ENCODE measurements around the gene MYBBP1A. TPM values are rescaled to one million over a fixed set of nuclear protein-coding genes. Genes with fewer than 3 reads are reported as not detected.
A peak's percentile ranks its signal among the peaks of the same experiment; 100 is the strongest.

The MYBBP1A gene
- total RNA-seq, 4 donors from 2014 or later, result 32.4 to 70.0 (median 54.4) TPM

DNA sequence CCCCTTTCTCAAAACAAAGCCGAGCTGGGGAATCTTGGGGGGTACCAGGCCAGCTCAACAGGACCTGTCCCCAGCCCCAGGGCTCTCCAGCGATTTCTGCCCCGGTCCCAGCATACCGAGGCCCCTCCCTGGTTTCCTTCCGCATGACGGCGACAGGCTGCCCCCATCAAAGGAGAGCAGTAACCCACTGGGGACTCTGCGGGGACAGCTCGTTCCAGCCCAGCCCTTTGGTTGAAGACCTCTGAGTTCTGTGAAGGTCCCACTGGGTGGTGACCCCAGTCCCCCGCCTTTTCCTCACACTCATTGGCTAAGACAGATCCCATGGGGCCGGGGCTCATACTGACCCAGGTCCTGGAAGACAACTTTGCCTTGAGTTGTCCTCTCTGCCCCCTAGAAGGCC is 33.2 kb upstream of the MYBBP1A start:
- Histone ChIP-seq H3K4me3 (no peak overlapping the region), H3K27me3 (peaks cover 0 to 72% (median 10%) of the 10 kb centered on the region in 4 donors), H3K4me1 (peaks cover 6 to 40% (median 12%) of the 10 kb centered on the region in 3 donors), H3K27ac (peak overlapping the region; percentile 38 to 87 (median 56)), H3K9me3 (no peaks in the 10 kb centered on the region), H3K36me3 (no peaks in the 10 kb centered on the region)
- intact Hi-C loops (cut with DNase I), result no loop called here
- no peak for TF ChIP-seq POLR2A (IDR thresholded peaks at IDR 0.05)
- TF ChIP-seq, protein P1, sequence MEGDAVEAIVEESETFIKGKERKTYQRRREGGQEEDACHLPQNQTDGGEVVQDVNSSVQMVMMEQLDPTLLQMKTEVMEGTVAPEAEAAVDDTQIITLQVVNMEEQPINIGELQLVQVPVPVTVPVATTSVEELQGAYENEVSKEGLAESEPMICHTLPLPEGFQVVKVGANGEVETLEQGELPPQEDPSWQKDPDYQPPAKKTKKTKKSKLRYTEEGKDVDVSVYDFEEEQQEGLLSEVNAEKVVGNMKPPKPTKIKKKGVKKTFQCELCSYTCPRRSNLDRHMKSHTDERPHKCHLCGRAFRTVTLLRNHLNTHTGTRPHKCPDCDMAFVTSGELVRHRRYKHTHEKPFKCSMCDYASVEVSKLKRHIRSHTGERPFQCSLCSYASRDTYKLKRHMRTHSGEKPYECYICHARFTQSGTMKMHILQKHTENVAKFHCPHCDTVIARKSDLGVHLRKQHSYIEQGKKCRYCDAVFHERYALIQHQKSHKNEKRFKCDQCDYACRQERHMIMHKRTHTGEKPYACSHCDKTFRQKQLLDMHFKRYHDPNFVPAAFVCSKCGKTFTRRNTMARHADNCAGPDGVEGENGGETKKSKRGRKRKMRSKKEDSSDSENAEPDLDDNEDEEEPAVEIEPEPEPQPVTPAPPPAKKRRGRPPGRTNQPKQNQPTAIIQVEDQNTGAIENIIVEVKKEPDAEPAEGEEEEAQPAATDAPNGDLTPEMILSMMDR (IDR thresholded peaks at IDR 0.05), result no peak
- 65 to 77% methylated on average over 4 to 5 of the region's 11 CpGs for WGBS, 2 donors
- no peak for DNase-seq

DNA sequence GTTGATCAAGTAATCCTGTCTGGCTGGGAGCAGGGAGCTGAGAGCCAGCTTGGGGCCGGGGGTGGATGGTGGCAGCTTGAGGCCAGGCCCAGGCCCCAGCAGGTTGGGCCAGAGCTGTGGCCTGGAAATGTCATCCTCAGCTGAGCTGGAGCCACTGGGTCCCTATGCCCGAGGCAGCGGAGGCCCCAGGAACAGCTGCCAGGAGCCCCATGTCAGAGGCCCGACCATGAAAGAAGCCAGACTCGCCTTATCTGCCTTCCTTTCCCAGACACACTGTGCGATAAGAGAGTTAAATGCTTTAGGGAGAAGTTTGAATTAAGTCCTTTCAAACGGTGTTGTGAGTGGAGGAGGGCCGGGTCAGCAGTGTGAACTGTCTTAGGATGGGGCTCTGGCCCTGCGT is 32.6 kb upstream of the MYBBP1A start:
- Histone ChIP-seq H3K36me3 (no peaks in the 10 kb centered on the region), H3K27ac (peak overlapping the region; percentile 38 to 87 (median 56)), H3K9me3 (no peaks in the 10 kb centered on the region), H3K4me3 (no peak overlapping the region), H3K4me1 (peaks cover 6 to 39% (median 12%) of the 10 kb centered on the region in 3 donors), H3K27me3 (peaks cover 0 to 78% (median 11%) of the 10 kb centered on the region in 4 donors)
- TF ChIP-seq, protein P1 (IDR thresholded peaks at IDR 0.05), result no peak
- no peak for TF ChIP-seq POLR2A (IDR thresholded peaks at IDR 0.05)
- DNase-seq, result no peak
- intact Hi-C loops (cut with DNase I), result no loop called here
- WGBS, 2 donors, result 64 to 83% methylated on average over 7 to 8 of the region's 9 CpGs

GRCh38 chr17:4587195-4587594 is 32.0 kb upstream of the MYBBP1A start:
- H3K27ac ChIP-seq, result peak overlapping the region; percentile 38 to 87 (median 56)
- intact Hi-C loops (cut with DNase I), result no loop called here
- H3K27me3 ChIP-seq, result peaks cover 0 to 84% (median 11%) of the 10 kb centered on the region in 4 donors
- TF ChIP-seq, protein P1 (IDR thresholded peaks at IDR 0.05), result no peak
- TF ChIP-seq POLR2A (IDR thresholded peaks at IDR 0.05), result no peak
- H3K36me3 ChIP-seq, result no peaks in the 10 kb centered on the region
- no peak overlapping the region for H3K4me3 ChIP-seq
- DNase-seq, result no peak
- 88% methylated on average over 4 of the region's 7 CpGs; no CpG with 5 or more reads in 1 of the 2 donors for WGBS, 2 donors
- H3K4me1 ChIP-seq, result peaks cover 6 to 37% (median 12%) of the 10 kb centered on the region in 3 donors
- no peaks in the 10 kb centered on the region for H3K9me3 ChIP-seq

GRCh38 chr17:4586043-4586442 is 30.9 kb upstream of the MYBBP1A start:
- intact Hi-C loops (cut with DNase I), result no loop called here
- H3K27ac ChIP-seq, result peak overlapping the region in 3 of 4 donors; percentile 77 to 87 (median 87)

DNA sequence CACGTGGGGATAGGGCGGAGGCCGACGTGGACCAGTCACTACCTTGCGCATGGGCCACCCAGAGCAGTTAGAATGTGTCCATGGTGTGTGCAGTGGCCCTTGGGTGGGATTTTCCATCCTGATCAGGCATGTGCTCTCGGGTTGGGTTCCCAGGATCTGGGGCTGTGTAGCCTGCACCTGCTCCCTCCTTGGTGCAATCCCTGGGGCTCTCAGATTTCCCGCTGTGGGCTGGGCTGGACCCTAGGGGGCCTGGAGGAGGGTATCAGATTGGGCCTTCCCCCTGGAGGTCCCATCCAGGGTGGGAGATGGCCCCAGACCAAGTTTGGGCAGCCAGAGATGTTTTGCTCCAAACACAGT is 30.4 kb upstream of the MYBBP1A start:
- no peaks in the 10 kb centered on the region for H3K36me3 ChIP-seq
- H3K27me3 ChIP-seq, result peaks cover 0 to 82% (median 11%) of the 10 kb centered on the region in 4 donors

More at GRCh38 chr17:4586043-4586442, 30.9 kb upstream of the MYBBP1A start:
- Histone ChIP-seq H3K27me3 (peaks cover 0 to 86% (median 11%) of the 10 kb centered on the region in 4 donors), H3K9me3 (no peaks in the 10 kb centered on the region), H3K36me3 (no peaks in the 10 kb centered on the region), H3K4me1 (peaks cover 6 to 25% (median 12%) of the 10 kb centered on the region in 3 donors), H3K4me3 (peak overlapping the region in 1 of 4 donors; percentile 57)
- DNase-seq, result no peak
- WGBS, 2 donors, result 86 to 91% methylated on average over 5 to 9 of the region's 9 CpGs
- no peak for TF ChIP-seq POLR2A (IDR thresholded peaks at IDR 0.05)

More for the DNA sequence above, 30.4 kb upstream of the MYBBP1A start:
- Histone ChIP-seq H3K4me3 (peak overlapping the region in 3 of 4 donors; percentile 50 to 69 (median 57)), H3K9me3 (no peaks in the 10 kb centered on the region), H3K4me1 (peaks cover 6 to 22% (median 12%) of the 10 kb centered on the region in 3 donors), H3K27ac (peak overlapping the region in 3 of 4 donors; percentile 77 to 87 (median 87))
- WGBS, 2 donors, result no CpG with 5 or more reads among the region's 7 CpGs
- intact Hi-C loops (cut with DNase I), result no loop called here
- TF ChIP-seq POLR2A (IDR thresholded peaks at IDR 0.05), result no peak
- TF ChIP-seq, protein P1 (IDR thresholded peaks at IDR 0.05), result no peak
- DNase-seq, result no peak
